ENCODE data around the gene FAHD1.
"Not testable (repeated sequence)": the region's sequence is repeated elsewhere in the genome, so short reads cannot be mapped to it uniquely, and the experiment has no call there.

The FAHD1 gene

DNA sequence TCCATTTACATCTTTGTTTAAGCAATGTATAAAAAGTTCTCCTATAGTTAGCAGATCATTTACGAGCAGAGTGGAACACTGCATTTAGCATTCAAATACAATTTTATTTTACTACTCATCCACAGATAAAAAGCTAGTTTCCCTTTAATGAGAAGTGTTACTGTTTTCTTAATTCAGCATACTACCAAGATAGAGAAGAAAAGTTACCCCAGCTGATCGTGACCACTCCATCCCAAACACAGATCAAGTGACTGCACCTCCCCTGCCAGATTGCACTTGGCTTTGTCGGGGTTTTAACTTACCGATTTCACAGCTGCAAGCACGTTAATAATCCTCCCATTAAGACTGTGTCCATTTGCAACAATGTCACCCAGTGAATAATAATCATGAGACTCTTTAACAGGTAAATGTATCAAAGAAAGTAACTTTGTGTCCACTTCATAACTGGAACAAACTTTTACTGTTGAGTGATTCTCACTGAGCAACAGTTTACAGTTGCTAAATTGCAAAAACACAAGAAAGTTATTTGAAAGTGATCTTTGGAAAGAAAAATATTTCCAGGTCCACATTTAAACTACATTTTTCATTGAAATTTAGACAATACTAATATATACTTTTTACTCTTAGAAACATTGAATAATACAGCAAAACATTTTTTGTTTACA is 30.6 kb downstream of the FAHD1 start:
- no peak for DNase-seq

DNA sequence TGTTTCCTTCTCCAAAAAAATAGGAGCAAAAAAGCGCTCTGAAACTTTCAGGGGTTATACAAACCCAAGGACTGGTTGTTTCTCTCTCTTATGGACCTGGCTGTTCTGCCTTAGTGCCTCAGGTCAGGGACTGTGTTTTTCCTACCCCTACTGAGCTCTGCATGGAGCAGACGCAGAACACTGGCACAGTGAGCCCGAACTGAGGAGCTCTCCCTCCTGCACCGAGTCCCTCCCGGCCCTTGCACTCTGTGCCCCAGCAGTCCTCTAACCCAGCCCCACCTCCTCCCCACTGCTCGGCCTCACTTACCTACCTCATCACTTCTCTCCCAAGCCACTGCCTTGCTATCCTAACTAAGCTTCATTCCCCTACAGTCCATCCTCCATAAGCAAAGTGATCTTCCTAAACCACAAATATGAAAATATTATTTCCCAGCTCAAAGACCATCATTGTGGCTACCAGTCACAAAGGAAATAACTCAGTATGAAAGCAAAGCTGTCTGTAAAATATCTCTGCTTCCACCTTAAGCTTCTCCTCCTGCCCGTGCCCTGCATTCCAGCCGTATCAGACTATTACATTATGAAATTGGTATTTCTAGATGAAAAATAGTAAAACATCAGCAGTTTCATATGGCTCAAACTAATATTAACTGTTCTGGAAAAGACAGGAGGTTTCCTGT is 31.3 kb downstream of the FAHD1 start:
- no peak for DNase-seq

DNA sequence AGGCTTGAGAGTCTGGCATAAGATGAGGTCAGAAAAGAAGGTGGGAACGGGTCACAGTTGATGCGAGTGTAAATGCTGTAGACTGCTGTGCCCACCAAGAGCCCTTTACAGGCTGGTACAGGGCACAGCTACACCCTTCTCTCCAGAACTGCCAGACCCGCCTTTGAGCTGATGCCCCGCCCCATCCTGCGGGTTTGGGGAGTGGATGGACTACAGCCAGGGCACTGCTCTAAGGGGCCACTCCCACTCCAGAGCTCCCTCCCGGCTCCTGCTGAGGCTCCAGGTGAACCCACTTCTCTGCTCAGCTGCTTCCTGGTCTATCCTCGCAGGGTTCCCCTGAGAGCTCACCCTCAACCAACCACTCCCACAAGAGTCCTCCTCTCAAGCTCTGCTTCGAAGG is 32.6 kb downstream of the FAHD1 start:
- DNase-seq = no peak

DNA sequence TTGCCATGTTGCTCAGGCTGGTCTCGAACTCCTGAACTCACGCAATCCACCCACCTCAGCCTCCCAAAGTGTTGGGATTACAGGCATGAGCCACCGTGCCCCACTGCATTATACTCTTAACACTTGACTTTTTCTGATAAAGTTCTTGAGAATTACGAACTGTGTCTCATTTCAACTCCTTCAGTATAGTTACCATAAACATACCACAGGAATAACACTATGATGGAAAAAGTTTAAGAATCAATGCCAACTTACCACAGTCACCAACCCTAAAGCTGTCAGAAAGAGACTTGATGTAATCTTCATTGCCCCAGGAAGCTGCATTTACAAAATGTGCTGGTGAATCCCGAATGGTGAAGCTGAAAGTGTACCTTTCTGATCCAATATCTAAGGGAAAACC is 34.7 kb downstream of the FAHD1 start:
- no peak for DNase-seq

DNA sequence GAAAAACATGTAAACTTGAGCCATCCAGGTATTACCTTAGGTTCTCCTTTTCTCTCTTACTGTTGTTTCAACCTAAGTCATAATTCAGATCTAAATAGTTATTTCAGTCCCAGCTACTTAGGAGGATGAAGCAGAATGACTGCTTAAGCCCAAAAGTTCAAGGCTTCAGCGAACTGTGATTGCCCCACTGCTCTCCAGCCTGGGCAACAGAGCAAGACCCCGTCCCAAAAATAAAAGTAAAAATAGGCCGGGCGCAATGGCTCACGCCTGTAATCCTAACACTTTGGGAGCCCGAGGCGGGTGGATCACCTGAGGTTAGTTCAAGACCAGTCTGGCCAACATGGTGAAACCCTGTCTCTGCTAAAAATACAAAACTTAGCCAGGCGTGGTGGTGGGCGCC is 35.4 kb downstream of the FAHD1 start:
- no peak for DNase-seq

DNA sequence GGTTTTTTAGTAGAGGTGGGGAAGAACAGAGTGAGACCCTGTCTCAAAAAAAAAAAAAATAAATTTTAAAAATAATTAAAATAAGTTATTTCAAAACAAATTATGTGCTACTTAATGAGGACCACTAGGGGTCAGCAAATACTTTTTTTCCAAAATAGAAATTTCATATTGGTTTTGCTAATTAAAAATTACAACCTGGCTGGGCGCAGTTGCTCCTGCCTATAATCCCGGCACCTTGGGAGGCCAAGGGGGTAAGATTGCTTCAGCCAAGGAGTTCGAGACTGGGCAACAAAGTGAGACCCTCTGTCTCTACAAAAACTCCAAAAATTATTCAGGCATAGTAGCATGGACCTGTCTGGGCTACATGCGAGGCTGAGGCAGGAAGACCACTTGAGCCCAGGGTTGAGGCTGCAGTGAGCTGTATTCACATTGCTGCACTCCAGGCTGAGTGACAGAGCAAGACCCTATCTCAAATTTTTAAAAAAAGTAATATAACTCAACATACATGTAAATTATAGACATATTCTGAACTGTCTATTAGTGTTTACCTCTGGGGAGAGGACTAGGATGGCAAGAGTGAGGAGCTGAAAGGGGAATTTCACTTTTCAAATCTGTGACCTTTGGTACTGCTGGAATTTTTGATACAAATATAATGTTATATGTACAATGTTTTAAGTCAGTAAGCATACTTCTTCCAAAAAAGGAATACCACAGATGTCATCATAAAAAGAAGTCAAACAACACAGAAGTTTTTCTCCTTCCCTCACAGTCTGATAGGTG is 36.9 kb downstream of the FAHD1 start:
- DNase-seq = no peak

DNA sequence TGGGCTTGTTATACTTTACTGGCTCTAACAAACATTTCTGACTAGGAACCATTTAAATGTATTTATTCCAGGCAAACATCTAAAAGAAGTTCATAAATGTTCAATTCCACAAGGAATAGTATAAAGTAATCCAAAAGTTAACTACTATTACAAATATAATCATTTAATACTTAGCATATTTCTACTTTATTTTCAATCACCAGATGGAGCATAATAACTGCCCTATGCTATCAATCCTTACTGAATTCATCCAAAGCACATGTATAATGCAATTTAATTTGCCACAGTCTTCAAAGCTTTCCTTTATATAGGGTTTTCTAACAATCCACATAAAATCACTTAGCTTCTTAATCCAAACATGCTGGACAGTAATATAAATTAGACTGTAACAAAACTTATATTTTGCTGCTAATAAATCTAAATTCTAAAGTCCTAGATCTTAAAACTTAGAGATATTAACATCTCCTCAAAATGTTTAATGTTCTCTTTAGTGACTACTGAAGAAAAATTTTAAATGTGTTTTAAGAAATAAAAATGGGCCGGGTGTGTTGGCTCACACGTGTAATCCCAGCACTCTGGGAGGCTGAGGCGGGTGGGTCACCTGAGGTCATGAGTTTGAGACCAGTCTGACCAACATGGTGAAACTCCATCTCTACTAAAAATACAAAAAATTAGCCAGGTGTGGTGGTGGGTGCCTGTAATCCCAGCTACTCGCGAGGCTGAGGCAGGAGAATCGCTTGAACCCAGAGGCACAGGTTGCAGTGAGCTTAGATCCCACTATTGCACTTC is 39.1 kb downstream of the FAHD1 start:
- DNase-seq = no peak

DNA sequence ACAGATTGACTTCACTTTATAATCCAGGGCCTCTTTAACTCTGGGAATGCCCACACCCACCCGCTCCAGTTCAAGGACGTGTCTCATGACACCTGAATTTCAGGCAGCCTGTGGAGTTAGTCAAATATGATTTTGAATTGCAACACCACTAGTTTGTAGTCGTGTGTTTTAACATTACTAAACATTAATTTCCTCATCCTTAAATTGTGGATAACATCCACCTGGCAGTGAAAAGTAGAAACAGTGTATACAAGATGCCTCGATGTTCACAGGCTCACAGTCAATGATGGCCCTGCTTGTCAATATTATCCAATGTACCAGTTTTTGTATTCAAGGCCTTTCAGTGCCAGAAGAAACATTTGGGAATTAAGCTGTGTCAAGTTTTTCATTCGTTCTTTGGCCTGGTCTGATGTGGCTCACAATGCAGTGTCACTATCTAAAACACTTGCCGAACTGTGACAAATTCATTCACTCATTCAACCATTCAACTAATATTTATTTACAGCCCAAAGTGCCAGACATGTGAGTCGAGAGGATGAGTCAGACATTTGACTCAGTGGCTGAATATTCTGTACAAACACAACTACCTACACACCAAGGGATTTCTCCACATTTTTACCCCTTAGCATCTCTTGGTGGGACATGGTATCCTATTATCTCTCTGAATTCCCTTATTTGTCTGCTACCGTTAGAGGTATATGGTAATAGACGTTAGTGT is 43.5 kb downstream of the FAHD1 start:
- DNase-seq = no peak

DNA sequence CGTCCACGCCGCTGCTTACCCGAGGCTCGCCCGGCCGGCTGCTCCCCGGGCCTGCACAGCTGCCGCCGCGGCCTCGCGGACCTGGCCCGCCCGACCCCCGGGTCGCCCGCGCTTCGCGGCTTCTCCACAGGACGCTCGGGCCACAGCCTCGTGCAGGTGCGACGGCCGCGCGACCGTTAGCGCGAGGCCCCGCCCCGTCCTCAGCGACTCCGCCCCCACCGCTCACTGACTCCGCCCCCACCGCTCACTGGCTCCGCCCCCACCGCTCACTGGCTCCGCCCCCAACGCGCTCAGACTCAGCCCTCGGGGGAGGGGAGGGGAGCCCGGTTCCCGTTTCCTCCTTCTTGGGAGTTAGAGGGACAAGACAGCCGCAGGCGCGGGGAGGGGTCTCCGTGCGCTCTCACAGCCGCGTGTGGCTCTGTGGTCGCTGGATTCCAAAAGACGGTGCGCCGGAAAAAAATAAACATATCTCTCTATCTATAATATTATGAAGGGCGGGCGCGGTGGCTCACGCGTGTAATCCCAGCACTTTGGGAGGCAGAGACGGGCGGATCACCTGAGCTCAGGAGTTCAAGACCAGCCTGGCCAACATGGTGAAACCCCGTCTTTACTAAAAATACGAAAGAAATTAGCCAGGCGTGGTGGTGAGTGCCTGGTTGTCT is 45.1 kb downstream of the FAHD1 start, which contains the start of gene MEIOB:
Gene MEIOB (minus strand): TSS at position 191 of the 662 bp plus-strand sequence. CDS start 3,989 bp downstream, outside the sequence.
- DNase-seq = no peak

DNA sequence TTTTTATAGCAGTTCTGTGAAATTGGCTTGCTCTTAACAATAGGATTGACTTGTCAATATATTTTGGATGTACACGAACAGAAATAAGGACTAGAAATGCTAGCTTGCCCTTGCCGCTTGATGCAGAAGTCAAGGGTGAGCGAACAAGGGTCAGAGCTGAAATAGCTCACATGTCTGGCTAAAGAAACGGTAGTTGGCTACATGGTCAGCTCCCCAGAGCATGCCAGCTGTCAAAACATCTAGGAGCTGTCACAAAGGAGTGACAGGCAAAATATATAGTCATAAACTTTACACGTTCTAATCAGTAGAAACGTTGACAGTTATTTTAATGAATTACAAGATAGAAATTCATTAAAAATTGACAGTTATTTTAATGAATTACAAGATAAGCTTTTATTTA is 47.8 kb downstream of the FAHD1 start:
- DNase-seq = no peak

DNA sequence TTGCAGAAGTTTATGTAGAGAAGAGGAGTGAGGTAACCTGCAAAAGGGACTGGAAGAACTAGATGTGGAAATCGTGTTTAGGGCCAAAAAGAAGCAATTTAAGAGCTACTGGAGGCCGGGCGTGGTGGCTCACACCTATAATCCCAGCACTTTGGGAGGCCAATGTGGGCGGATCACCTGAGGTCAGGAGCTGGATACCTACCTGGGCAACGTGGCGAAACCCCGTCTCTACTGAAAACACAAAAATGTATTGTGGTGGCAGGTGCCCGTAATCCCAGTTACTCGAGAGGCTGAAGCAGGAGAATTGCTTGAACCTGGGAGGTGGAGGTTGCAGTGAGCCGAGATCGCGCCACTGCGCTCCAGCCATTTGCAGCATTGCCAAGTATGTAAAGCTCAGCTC is 49.1 kb downstream of the FAHD1 start:
- DNase-seq = not testable (repeated sequence)

DNA sequence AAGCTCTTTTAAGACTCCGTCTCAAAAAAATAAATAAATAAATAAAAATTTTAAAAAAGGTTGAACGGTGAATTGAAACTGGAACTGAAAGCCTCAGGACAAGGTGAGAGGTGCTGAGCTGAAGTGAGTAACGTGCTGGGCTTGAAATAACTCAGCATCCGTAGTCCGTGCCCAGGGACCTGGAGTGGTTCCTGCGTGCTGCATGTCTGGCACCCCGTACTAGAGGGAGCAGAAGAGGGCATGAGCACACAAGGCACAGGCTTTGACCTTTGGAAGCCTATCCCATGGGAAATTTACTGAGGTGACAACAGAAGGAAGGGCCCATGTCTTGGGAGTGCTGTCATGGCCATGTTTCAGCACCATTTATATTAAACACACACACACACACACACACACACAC is 49.5 kb downstream of the FAHD1 start:
- DNase-seq = no peak

DNA sequence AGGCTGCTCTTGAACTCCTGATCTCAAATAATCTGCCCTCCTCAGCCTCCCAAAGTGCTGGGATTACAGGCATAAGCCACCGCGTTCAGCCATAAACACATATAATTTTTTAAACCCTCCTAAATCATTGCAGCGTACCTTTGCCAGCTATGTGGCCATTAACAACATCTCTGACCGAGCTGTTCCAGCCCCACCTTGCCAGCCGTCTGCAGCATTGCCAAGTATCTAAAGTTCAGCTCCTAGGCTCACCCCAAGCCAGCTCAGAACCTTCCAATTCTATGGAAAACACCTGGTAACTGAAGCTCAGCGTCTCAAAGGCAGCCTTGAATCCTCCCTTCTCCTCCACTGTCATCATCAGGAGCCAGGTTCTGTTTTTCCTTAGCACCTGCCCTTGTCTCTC is 50.1 kb downstream of the FAHD1 start:
- DNase-seq = no peak

DNA sequence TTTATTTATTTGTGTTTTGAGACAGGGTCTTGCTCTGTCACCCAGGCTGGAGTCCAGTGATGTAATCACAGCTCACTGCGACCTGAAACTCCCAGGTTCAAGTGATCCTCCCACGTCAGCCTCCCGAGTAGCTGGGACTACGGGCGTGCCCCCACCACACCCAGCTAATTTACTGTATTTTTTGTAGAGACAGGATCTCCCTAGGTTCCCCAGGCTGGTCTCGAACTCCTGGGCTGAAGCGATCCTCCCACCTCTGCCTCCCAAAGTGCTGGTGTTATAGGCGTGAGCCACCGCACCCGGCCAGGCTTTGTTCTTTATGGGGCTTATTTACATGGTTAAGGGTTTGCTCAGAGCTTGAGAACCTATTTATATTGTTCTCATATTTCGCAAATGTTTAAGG is 50.8 kb downstream of the FAHD1 start:
- no peak for DNase-seq

DNA sequence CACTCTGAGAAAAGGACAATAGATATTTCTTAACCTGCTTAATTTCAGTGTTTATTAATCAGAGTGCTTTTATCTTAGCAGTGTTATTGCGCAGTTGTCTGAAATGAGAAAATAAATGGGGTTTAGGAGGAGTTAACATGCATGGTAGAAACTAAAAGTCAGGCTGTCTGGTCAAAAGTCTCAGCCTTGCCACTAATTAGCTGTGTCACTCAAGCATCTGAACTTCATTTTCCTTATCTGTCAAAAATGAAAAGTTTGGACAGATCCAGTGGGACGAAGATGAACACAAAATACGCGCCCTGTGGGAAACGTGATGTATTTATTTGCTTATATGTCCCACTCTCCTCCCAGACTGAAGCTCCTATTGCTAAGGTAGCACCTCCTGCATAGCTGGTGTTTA is 51.2 kb downstream of the FAHD1 start:
- DNase-seq = no peak
